ENCODE results near the gene VPS11.

The VPS11 gene

GRCh38 chr11:119067371-119068222 is at the start of gene VPS11:
TSS of gene VPS11 (plus strand) at chr11:119067818. CDS start at chr11:119067824, 6 bp downstream.
- peak within 1 kb of the TSS; percentile 98 for H3K4me3 ChIP-seq (ENCODE audit: control insufficient read depth, low read depth, low read length)
- peak; percentile 94 for DNase-seq (ENCODE audit: low read depth)
- no peak for TF ChIP-seq CTCF (conservative IDR thresholded peaks at IDR 0.05; ENCODE audit: control insufficient read depth, insufficient read depth, low read depth, low read length)

DNA sequence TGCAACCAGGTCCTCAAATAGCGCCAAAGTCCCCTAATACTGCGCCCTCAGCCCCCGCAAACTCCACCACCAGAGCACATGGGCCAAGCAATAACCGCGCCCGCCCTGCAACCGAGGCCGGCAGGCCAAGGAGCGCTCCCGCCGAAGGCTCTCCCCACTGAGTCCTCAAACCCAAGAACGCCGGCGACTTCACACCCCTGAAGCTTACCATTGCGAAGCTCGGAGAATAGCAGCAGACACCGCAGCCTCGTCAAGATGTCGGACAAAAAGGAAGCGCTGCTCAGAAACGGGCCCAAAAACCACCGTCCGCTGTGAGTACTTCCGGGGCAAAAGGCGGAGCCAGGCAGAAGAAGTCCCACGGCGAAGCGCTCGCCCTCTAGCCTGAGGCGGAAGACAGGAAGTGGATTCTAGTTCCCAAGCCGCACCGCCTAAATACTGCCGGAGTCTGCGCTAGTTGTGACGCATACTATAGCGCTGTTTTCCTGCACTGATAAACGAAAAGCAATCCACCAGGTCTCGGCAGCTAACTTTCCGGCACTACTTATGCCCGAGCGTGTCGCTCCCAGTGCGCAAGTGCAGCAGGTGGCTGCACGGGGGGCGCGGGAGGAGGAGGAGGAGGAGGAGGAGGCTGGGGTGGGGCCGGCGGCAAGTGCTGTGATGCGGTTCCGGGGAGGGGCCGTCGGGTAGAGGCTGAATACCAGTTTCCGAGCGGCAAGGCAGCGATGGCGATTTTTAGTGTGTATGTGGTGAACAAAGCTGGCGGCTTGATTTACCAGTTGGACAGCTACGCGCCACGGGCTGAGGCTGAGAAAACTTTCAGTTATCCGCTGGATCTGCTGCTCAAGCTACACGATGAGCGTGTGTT is 49.3 kb upstream of the VPS11 start, which contains the start of the genes RPS25 and TRAPPC4:
Gene RPS25, minus strand, starts transcription at position 270 of the 865 bp plus-strand sequence. Its CDS starts 59 bp downstream, at position 211.
Gene TRAPPC4, plus strand, starts transcription at position 693 of the 865 bp plus-strand sequence. Its CDS starts 30 bp downstream, at position 723.
- TF ChIP-seq CTCF (conservative IDR thresholded peaks at IDR 0.05; ENCODE audit: control insufficient read depth, insufficient read depth, low read depth, low read length), result no peak
- peak within 1 kb of the TSS; percentile 98 for H3K4me3 ChIP-seq (ENCODE audit: control insufficient read depth, low read depth, low read length)

DNA sequence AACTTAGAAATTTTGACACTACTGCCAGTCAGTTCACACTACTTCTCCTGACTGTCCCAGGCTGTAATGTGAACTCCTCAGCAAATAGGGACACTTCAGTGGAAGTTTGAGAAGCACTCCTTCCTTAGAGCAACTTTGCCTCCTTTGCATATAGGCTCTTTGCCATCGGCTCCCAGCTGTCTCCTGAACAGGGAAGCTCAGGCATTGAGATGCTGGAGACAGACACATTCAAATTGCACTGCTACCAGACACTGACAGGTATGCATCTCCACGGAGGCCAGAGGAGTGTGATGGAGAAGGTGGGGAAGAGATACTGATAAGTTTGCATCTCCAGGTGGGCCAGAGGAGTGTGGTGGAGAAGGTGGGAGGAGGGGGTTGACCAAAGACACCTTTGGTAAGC is 47.6 kb upstream of the VPS11 start:
- TF ChIP-seq CTCF (conservative IDR thresholded peaks at IDR 0.05; ENCODE audit: control insufficient read depth, insufficient read depth, low read depth, low read length), result no peak
- DNase-seq (ENCODE audit: low read depth), result no peak
- peak overlapping the region; percentile 98 for H3K4me3 ChIP-seq (ENCODE audit: control insufficient read depth, low read depth, low read length)

More for the DNA sequence above, 49.3 kb upstream of the VPS11 start, which contains the start of the genes RPS25 and TRAPPC4:
- peak; percentile 95 for DNase-seq (ENCODE audit: low read depth)

DNA sequence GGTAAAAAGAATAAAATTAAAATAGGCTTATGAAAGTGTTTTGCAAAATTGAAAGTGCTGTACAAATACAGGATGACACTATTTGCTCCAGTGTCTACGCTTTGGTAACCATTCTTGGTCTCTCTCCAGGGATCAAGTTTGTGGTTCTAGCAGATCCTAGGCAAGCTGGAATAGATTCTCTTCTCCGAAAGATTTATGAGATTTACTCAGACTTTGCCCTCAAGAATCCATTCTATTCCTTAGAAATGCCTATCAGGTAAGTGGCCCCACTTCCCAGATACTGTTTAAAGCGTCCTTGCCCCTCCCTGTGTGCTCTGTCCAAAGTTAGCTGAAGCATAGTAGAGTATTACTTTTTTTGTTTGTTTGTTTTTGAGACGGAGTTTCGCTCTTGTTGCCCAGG is 46.0 kb upstream of the VPS11 start:
- H3K4me3 ChIP-seq (ENCODE audit: control insufficient read depth, low read depth, low read length), result no peak overlapping the region
- no peak for DNase-seq (ENCODE audit: low read depth)
- TF ChIP-seq CTCF (conservative IDR thresholded peaks at IDR 0.05; ENCODE audit: control insufficient read depth, insufficient read depth, low read depth, low read length), result no peak

DNA sequence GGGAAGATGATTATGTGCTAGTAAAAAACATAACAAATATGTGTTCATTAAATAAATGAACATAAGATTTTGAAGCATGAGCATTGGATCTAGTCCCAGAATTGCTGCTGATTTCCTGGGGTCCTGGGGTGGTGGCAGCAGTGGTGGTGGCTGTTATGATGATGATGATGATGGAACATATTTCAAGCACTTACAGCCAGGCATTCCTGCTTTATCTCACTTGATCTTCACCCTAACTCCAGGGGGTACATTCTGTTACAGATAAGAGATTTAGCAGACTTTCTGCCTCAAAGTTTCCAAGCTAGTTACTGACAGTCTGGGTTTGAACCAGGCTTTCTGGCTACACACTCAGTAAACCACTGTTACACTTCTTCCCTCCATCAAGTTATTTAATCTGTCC is 43.9 kb upstream of the VPS11 start:
- H3K4me3 ChIP-seq (ENCODE audit: control insufficient read depth, low read depth, low read length), result no peak overlapping the region
- TF ChIP-seq CTCF (conservative IDR thresholded peaks at IDR 0.05; ENCODE audit: control insufficient read depth, insufficient read depth, low read depth, low read length), result no peak
- DNase-seq (ENCODE audit: low read depth), result no peak

DNA sequence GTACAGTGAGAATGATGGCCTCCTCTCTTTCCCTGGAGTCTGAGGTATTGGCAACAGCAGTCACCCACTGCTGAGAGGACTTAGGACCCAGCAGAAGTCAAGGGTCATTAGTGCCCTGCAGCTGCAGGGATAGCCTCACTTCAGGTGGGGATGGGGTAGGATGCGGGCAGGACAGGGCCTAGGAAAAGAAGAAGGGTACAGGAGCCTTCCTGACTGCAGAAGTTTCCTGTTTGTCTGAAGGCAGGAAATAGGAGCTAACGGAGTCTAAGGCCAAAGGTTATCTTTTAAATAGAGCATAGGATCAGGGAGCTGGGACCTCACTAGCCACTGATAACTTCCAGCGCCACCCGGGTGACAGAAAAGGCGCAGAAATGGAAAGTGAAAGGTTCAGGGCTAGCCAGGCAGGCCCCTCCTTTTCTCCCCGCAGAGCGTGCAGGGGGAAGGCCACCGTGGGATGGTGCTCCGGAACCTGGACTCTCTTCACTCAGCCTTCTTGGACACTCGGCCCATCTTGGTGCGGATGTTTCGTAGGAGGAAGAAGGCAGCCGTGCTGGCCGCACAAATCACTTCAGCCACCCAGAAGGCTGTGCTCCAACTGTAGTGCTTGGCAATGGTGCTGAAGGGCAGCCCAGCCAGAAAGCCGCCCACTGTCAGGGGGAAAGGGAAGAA is 43.1 kb upstream of the VPS11 start:
- no peak overlapping the region for H3K4me3 ChIP-seq (ENCODE audit: control insufficient read depth, low read depth, low read length)
- TF ChIP-seq CTCF (conservative IDR thresholded peaks at IDR 0.05; ENCODE audit: control insufficient read depth, insufficient read depth, low read depth, low read length), result no peak
- DNase-seq (ENCODE audit: low read depth), result no peak

Data from fibroblast of mammary gland (primary cell).